Astrocyte (in vitro differentiated cells and primary cell): Measurements from ENCODE around the gene PCSK4. TPM values are rescaled to one million over a fixed set of nuclear protein-coding genes. Genes with fewer than 3 reads are reported as not detected.

Source experiments
- DNase-seq: peaks from one replicate; pipeline ENCODE4 v3.0.0-alpha.2; 2010; ENCODE audit warnings: low read depth
- FAIRE-seq: peaks from 2 replicates; lab custom pipeline; 2011; peaks lifted over from hg19 to GRCh38; lab: Jason Lieb, UNC
- H2AFZ ChIP-seq: 2 replicates; pipeline ENCODE4 v1.6.0; 2012; ENCODE audit warnings: low read depth, low read length, inconsistent platforms
- H3K27ac ChIP-seq: 2 replicates; pipeline ENCODE4 v1.5.1; 2011; ENCODE audit warnings: low read depth, low read length, inconsistent platforms
- H3K27me3 ChIP-seq: 2 replicates; pipeline ENCODE4 v1.6.0; 2011; ENCODE audit warnings: low read length, inconsistent platforms; ENCODE audit not compliant: insufficient read depth
- H3K36me3 ChIP-seq: 2 replicates; pipeline ENCODE4 v1.5.1; 2011; ENCODE audit warnings: low read length, inconsistent platforms; ENCODE audit not compliant: insufficient read depth
- H3K4me1 ChIP-seq: 2 replicates; pipeline ENCODE4 v1.5.1; 2011; ENCODE audit warnings: low read length, inconsistent platforms; ENCODE audit not compliant: insufficient read depth
- H3K4me2 ChIP-seq: 2 replicates; pipeline ENCODE4 v1.6.0; 2012; ENCODE audit warnings: low read length, inconsistent platforms
- H3K4me3 ChIP-seq: 2 replicates; pipeline ENCODE4 v1.5.1; 2011; ENCODE audit warnings: low read depth, mild to moderate bottlenecking, low read length, inconsistent platforms; ENCODE audit not compliant: insufficient read depth
- H3K79me2 ChIP-seq: 2 replicates; pipeline ENCODE4 v1.6.0; 2012; ENCODE audit warnings: mild to moderate bottlenecking, low read length, inconsistent platforms; ENCODE audit not compliant: insufficient read depth
- H3K9ac ChIP-seq: 2 replicates; pipeline ENCODE4 v1.6.0; 2012; ENCODE audit warnings: mild to moderate bottlenecking, low read length, inconsistent platforms
- H3K9me3 ChIP-seq: 2 replicates; pipeline ENCODE4 v1.5.1; 2012; ENCODE audit warnings: low read depth, mild to moderate bottlenecking, low read length, inconsistent platforms; ENCODE audit not compliant: insufficient read depth
- H4K20me1 ChIP-seq: 2 replicates; pipeline ENCODE4 v1.6.0; 2012; ENCODE audit warnings: low read length, inconsistent platforms; ENCODE audit not compliant: insufficient read depth
- H3K27ac Mint-ChIP-seq: one replicate; pipeline ENCODE4 v1.8.0; 2021; ENCODE audit warnings: mild to moderate bottlenecking, mixed read lengths; ENCODE audit not compliant: unreplicated experiment
- H3K27me3 Mint-ChIP-seq: one replicate; pipeline ENCODE4 v1.8.0; 2021; ENCODE audit warnings: low read depth, mixed read lengths; ENCODE audit not compliant: unreplicated experiment
- H3K36me3 Mint-ChIP-seq: one replicate; pipeline ENCODE4 v1.8.0; 2021; ENCODE audit warnings: low read depth, mixed read lengths; ENCODE audit not compliant: unreplicated experiment
- H3K4me1 Mint-ChIP-seq: one replicate; pipeline ENCODE4 v1.8.0; 2021; ENCODE audit warnings: low read depth, mixed read lengths; ENCODE audit not compliant: unreplicated experiment
- H3K4me3 Mint-ChIP-seq: one replicate; pipeline ENCODE4 v1.8.0; 2021; ENCODE audit warnings: mild to moderate bottlenecking, moderate library complexity, mixed read lengths; ENCODE audit not compliant: unreplicated experiment
- H3K9me3 Mint-ChIP-seq: one replicate; pipeline ENCODE4 v1.8.0; 2021; ENCODE audit warnings: mild to moderate bottlenecking, mixed read lengths; ENCODE audit not compliant: unreplicated experiment
- EZH2 ChIP-seq: IDR thresholded peaks from 2 replicates; pipeline ENCODE4 v1.6.1; 2012; ENCODE audit warnings: mild to moderate bottlenecking, low read length, inconsistent platforms; ENCODE audit not compliant: insufficient read depth
- total RNA-seq: library from RNA; stranded (reverse); gene quantifications from 2 replicates; pipeline ENCODE4 v1.2.1, GENCODE V29; 2021
- TF ChIP-seq, protein P1 (sequence below): IDR thresholded peaks from 2 replicates; pipeline ENCODE4 v1.5.1; 2011; ENCODE audit warnings: low read depth, mild to moderate bottlenecking, inconsistent platforms, low read length, moderate library complexity; ENCODE audit not compliant: insufficient read depth

The PCSK4 gene
- total RNA-seq, 1 donor from 2014 or later, result 2.7 TPM

DNA sequence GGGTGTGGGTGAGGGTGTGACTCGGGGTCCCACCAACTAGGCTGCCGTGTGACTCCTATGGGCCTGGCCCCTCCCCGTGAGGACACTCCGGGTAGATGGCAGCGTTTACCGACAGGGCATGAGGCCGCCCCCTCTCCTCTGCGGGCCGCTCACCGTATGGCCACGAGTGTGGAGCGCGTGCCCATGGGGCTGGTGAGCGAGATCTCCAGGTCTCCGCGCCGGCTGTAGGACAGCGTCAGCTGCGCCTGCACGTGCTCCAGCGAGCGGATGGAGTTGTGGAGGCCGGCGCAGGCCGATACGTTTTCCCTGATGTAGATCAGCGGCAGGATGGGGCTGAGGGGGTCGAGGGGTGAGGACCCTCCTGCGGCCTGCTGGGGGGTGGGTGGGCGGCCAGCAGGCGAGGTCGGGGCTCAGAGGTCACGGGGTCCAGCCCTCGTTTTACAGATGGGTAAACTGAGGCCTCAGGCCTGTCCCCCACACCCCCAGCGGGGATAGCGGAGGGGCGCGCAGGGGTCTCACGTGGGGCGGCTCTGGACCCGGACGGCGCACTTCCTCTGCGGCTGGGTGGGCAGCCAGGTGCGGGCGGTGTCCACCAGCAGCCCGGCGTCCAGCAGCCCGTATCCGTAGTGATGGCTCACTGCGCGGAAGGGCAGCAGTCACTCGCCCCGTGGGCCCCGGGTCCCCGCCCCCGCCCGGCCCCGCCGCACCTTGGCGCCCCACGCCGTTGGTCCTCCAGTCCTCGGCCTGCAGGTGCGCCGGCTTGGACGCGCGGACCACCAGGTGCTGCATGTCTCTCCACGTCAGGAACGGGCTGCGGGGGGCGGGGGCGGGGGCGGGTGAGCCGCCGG lies 6.8 kb downstream of the PCSK4 start:
- no peak for DNase-seq
- H3K27me3 ChIP-seq, result no peaks in the 10 kb centered on the region
- no peaks in the 10 kb centered on the region for H3K36me3 ChIP-seq
- H3K27ac ChIP-seq, result no peak overlapping the region
- TF ChIP-seq EZH2, result no peak
- TF ChIP-seq, protein P1, sequence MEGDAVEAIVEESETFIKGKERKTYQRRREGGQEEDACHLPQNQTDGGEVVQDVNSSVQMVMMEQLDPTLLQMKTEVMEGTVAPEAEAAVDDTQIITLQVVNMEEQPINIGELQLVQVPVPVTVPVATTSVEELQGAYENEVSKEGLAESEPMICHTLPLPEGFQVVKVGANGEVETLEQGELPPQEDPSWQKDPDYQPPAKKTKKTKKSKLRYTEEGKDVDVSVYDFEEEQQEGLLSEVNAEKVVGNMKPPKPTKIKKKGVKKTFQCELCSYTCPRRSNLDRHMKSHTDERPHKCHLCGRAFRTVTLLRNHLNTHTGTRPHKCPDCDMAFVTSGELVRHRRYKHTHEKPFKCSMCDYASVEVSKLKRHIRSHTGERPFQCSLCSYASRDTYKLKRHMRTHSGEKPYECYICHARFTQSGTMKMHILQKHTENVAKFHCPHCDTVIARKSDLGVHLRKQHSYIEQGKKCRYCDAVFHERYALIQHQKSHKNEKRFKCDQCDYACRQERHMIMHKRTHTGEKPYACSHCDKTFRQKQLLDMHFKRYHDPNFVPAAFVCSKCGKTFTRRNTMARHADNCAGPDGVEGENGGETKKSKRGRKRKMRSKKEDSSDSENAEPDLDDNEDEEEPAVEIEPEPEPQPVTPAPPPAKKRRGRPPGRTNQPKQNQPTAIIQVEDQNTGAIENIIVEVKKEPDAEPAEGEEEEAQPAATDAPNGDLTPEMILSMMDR, result no peak
- no peaks in the 10 kb centered on the region for H3K4me1 Mint-ChIP-seq
- H3K4me3 Mint-ChIP-seq, result no peak overlapping the region
- H3K9me3 Mint-ChIP-seq, result no peaks in the 10 kb centered on the region
- no peak overlapping the region for H3K4me2 ChIP-seq
- H3K27me3 Mint-ChIP-seq, result no peaks in the 10 kb centered on the region
- H3K9me3 ChIP-seq, result no peaks in the 10 kb centered on the region
- no peak overlapping the region for H3K27ac Mint-ChIP-seq
- no peaks in the 10 kb centered on the region for H3K36me3 Mint-ChIP-seq
- no peaks in the 10 kb centered on the region for H4K20me1 ChIP-seq
- H2AFZ ChIP-seq, result no peak overlapping the region
- no peak overlapping the region for H3K9ac ChIP-seq
- H3K4me1 ChIP-seq, result no peaks in the 10 kb centered on the region
- no peak overlapping the region for H3K4me3 ChIP-seq
- no peak for FAIRE-seq
- H3K79me2 ChIP-seq, result peaks cover 7% of the 10 kb centered on the region

DNA sequence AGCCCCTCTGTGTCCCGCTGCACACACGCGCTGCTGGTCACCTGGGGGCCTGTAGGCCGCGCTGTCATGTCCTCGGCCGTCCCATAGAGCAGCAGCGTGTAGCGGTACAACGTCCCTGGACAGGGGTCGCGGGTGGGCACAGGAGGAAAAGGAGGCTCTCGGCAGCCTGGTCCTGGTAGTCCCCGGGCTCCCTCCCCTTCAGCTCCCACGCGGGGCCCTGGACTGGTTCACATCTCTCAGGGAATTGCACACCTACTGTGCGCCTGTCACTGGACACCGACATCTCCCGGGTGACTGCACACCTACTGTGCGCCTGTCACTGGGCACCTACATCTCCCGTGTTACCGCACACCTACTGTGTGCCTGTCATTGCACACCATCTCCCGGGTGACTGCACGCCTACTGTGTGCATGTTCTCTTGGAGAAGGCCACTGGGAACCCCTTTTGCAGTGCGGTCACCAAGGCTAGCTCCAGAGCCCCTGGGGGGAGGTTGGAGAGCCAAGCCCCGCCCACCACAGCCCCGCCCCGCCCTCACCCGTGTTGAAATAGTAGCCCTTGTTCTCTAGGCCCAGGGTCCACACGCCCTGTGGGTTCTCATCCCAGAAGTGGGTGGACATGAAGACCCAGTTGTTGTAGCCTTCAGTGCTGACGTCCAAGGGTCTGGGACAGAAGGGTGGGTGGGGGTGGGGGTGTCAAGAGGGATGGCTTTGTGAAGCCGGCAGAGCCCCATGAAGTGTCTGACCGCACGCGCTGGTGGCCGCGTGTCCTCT lies 7.6 kb downstream of the PCSK4 start:
- Histone ChIP-seq H3K4me1 (no peaks in the 10 kb centered on the region), H3K36me3 (no peaks in the 10 kb centered on the region), H3K9ac (no peak overlapping the region), H4K20me1 (peaks cover under 1% of the 10 kb centered on the region), H3K4me3 (no peak overlapping the region), H2AFZ (no peak overlapping the region), H3K27ac (no peak overlapping the region), H3K27me3 (no peaks in the 10 kb centered on the region), H3K4me2 (no peak overlapping the region), H3K79me2 (peaks cover 15% of the 10 kb centered on the region), H3K9me3 (no peaks in the 10 kb centered on the region)
- Mint-ChIP-seq H3K4me3 (no peak overlapping the region), H3K27ac (no peak overlapping the region), H3K27me3 (no peaks in the 10 kb centered on the region), H3K36me3 (no peaks in the 10 kb centered on the region), H3K9me3 (no peaks in the 10 kb centered on the region), H3K4me1 (no peaks in the 10 kb centered on the region)
- DNase-seq (no peak), FAIRE-seq (no peak)
- TF ChIP-seq, protein P1, result no peak
- no peak for TF ChIP-seq EZH2
